Natural killer cell (primary cell): ENCODE measurements around the gene MAGEA12. TPM values are rescaled to one million over a fixed set of nuclear protein-coding genes. Genes with fewer than 3 reads are reported as not detected.
"Not testable (repeated sequence)": the region's sequence is repeated elsewhere in the genome, so short reads cannot be mapped to it uniquely, and the experiment has no call there.

Experiments used
- ATAC-seq, 3 donors: fragments of 150-1000 bp in 2 of 3; fragments of 200-7000 bp in 1 of 3; cut with Tn5 transposase; 1 replicate in 1 of 3; 2 replicates in 2 of 3; pipeline ENCODE4 v1.10.0; 2021; ENCODE audit warnings: mild to moderate bottlenecking in 2 of 3, moderate library complexity in 2 of 3
- DNase-seq, 2 donors: peaks; one replicate each; pipeline versions ENCODE4 v3.0.0 to v3.0.0-alpha.2; 2013 to 2021; ENCODE audit warnings: mixed read lengths in 1 of 2
- H3K27ac ChIP-seq: one replicate; pipeline ENCODE4 v1.5.1; 2013; ENCODE audit warnings: mild to moderate bottlenecking, low read length
- H3K27me3 ChIP-seq: one replicate; pipeline ENCODE4 v1.6.1; 2013; ENCODE audit warnings: low read length; ENCODE audit not compliant: control insufficient read depth, insufficient read depth
- H3K36me3 ChIP-seq: one replicate; pipeline ENCODE4 v1.6.1; 2013; ENCODE audit warnings: low read length; ENCODE audit not compliant: control insufficient read depth, insufficient read depth
- H3K4me1 ChIP-seq: one replicate; pipeline ENCODE4 v1.6.1; 2013; ENCODE audit warnings: low read length; ENCODE audit not compliant: control insufficient read depth, insufficient read depth
- H3K4me3 ChIP-seq: one replicate; pipeline ENCODE4 v1.5.1; 2013; ENCODE audit warnings: low read length
- H3K9me3 ChIP-seq: one replicate; pipeline ENCODE4 v1.6.1; 2013; ENCODE audit warnings: low read length; ENCODE audit not compliant: control insufficient read depth, insufficient read depth
- H3K27ac Mint-ChIP-seq, 2 donors: one replicate each; pipeline ENCODE4 v1.8.0; 2022; ENCODE audit warnings: mild to moderate bottlenecking in 2 of 2, mixed read lengths in 2 of 2, moderate library complexity in 1 of 2
- H3K27me3 Mint-ChIP-seq, 2 donors: one replicate each; pipeline ENCODE4 v1.8.0; 2022; ENCODE audit warnings: low read depth in 2 of 2, mixed read lengths in 2 of 2
- H3K36me3 Mint-ChIP-seq: one replicate; pipeline ENCODE4 v1.8.0; 2022; ENCODE audit warnings: mixed read lengths
- H3K4me1 Mint-ChIP-seq, 2 donors: one replicate each; pipeline ENCODE4 v1.8.0; 2022; ENCODE audit warnings: mixed read lengths in 2 of 2
- H3K4me3 Mint-ChIP-seq: one replicate; pipeline ENCODE4 v1.8.0; 2022; ENCODE audit warnings: mild to moderate bottlenecking, moderate library complexity, mixed read lengths
- H3K9me3 Mint-ChIP-seq, 2 donors: one replicate each; pipeline ENCODE4 v1.8.0; 2022; ENCODE audit warnings: mixed read lengths in 2 of 2
- WGBS: methylation state at CpG from one replicate; pipeline ENCODE4 v1.1.7; 2013; ENCODE audit warnings: missing lambda C conversion rate; ENCODE audit not compliant: insufficient coverage; 5-methylcytosine and 5-hydroxymethylcytosine counted together
- intact Hi-C: fragments of 100-400 bp; cut with micrococcal nuclease; formaldehyde crosslinking; loops from one replicate; pipeline ENCODE4 v1.14.2; 2022
- total RNA-seq, 4 donors: library from RNA; stranded (reverse); fragments of 120-200 nt in 1 of 4; gene quantifications; one replicate each; pipeline versions ENCODE4 v1.2.3 to v1.2.4, GENCODE V29; 2013 to 2022
- TF ChIP-seq, protein P1 (sequence below): fragments of 200-600 bp; IDR thresholded peaks from one replicate; pipeline ENCODE4 v1.8.0; 2022; ENCODE audit warnings: antibody characterized with exemption

Gene MAGEA12
- total RNA-seq, 3 donors from 2014 or later (not counting 1 experiment from before 2014, with no cell fraction given), result not detected

DNA sequence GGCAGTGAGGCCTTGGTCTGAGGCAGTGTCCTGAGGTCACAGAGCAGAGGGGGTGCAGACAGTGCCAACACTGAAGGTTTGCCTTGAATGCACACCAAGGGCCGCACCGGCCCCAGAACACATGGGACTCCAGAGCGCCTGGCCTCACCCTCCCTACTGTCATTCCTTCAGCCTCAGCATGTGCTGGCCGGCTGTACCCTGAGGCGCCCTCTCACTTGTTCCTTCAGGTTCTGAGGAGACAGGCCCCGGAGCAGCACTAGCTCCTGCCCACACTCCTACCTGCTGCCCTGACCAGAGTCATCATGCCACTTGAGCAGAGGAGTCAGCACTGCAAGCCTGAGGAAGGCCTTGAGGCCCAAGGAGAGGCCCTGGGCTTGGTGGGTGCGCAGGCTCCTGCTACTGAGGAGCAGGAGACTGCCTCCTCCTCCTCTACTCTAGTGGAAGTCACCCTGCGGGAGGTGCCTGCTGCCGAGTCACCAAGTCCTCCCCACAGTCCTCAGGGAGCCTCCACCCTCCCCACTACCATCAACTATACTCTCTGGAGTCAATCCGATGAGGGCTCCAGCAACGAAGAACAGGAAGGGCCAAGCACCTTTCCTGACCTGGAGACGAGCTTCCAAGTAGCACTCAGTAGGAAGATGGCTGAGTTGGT, 2.4 kb downstream of the MAGEA12 start:
- TF ChIP-seq, protein P1, sequence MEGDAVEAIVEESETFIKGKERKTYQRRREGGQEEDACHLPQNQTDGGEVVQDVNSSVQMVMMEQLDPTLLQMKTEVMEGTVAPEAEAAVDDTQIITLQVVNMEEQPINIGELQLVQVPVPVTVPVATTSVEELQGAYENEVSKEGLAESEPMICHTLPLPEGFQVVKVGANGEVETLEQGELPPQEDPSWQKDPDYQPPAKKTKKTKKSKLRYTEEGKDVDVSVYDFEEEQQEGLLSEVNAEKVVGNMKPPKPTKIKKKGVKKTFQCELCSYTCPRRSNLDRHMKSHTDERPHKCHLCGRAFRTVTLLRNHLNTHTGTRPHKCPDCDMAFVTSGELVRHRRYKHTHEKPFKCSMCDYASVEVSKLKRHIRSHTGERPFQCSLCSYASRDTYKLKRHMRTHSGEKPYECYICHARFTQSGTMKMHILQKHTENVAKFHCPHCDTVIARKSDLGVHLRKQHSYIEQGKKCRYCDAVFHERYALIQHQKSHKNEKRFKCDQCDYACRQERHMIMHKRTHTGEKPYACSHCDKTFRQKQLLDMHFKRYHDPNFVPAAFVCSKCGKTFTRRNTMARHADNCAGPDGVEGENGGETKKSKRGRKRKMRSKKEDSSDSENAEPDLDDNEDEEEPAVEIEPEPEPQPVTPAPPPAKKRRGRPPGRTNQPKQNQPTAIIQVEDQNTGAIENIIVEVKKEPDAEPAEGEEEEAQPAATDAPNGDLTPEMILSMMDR, result no peak
- no peak overlapping the region for H3K4me3 Mint-ChIP-seq
- DNase-seq (no peak), ATAC-seq (no peak)
- WGBS, result 86% methylated on average over 11 of the region's 12 CpGs
- Histone ChIP-seq H3K27me3 (no peaks in the 10 kb centered on the region), H3K4me3 (no peak overlapping the region), H3K36me3 (no peaks in the 10 kb centered on the region), H3K4me1 (no peaks in the 10 kb centered on the region), H3K9me3 (no peaks in the 10 kb centered on the region), H3K27ac (no peak overlapping the region)
- H3K36me3 Mint-ChIP-seq, result no peaks in the 10 kb centered on the region
- peaks cover 0 to 17% of the 10 kb centered on the region in 2 donors for H3K27me3 Mint-ChIP-seq
- no peak overlapping the region for H3K27ac Mint-ChIP-seq
- H3K9me3 Mint-ChIP-seq, result no peaks in the 10 kb centered on the region
- no peaks in the 10 kb centered on the region for H3K4me1 Mint-ChIP-seq
- intact Hi-C loops, result no loop called here

DNA sequence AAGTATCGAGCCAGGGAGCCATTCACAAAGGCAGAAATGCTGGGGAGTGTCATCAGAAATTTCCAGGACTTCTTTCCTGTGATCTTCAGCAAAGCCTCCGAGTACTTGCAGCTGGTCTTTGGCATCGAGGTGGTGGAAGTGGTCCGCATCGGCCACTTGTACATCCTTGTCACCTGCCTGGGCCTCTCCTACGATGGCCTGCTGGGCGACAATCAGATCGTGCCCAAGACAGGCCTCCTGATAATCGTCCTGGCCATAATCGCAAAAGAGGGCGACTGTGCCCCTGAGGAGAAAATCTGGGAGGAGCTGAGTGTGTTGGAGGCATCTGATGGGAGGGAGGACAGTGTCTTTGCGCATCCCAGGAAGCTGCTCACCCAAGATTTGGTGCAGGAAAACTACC, 3.0 kb downstream of the MAGEA12 start:
- H3K4me3 ChIP-seq, H3K27me3 ChIP-seq, H3K27ac Mint-ChIP-seq, DNase-seq, intact Hi-C loops, H3K27ac ChIP-seq, H3K36me3 Mint-ChIP-seq, H3K4me3 Mint-ChIP-seq, H3K4me1 Mint-ChIP-seq, H3K9me3 Mint-ChIP-seq, H3K36me3 ChIP-seq, H3K9me3 ChIP-seq, ATAC-seq, H3K4me1 ChIP-seq: not testable (repeated sequence)
- 84% methylated on average over 12 of the region's 12 CpGs for WGBS
- H3K27me3 Mint-ChIP-seq, result peaks cover 0 to 12% of the 10 kb centered on the region in 2 donors

DNA sequence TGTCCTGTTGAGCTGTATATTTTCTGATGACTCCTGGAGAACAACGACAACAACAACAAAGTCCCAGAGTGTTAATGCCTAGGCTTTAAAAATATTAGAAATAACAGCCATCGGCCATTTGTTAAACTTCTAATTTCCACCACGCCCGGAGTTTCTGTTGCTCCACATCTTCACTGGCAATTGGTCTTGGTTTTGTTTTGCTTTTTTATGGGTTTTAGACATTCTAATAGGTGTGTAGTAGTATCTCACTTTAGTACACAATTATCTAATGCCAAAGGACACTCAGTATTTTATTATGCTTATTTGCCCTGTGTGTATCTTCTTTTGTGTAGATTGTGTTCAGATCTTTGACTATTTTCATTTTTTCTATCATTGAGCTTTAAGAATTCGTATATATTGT, 5.0 kb downstream of the MAGEA12 start:
- no peaks in the 10 kb centered on the region for H3K27me3 Mint-ChIP-seq
- ATAC-seq (no peak), DNase-seq (no peak)
- no peak overlapping the region for H3K27ac ChIP-seq
- H3K4me1 ChIP-seq, result no peaks in the 10 kb centered on the region
- no peaks in the 10 kb centered on the region for H3K4me1 Mint-ChIP-seq
- no peaks in the 10 kb centered on the region for H3K9me3 Mint-ChIP-seq
- WGBS, result 71% methylated on average over 1 of the region's 5 CpGs
- no peaks in the 10 kb centered on the region for H3K36me3 ChIP-seq
- intact Hi-C loops, result no loop called here
- H3K27me3 ChIP-seq, result no peaks in the 10 kb centered on the region
- TF ChIP-seq, protein P1, result no peak
- H3K36me3 Mint-ChIP-seq, result no peaks in the 10 kb centered on the region
- H3K9me3 ChIP-seq, result no peaks in the 10 kb centered on the region
- H3K27ac Mint-ChIP-seq, result no peak overlapping the region
- no peak overlapping the region for H3K4me3 Mint-ChIP-seq
- H3K4me3 ChIP-seq, result no peak overlapping the region

DNA sequence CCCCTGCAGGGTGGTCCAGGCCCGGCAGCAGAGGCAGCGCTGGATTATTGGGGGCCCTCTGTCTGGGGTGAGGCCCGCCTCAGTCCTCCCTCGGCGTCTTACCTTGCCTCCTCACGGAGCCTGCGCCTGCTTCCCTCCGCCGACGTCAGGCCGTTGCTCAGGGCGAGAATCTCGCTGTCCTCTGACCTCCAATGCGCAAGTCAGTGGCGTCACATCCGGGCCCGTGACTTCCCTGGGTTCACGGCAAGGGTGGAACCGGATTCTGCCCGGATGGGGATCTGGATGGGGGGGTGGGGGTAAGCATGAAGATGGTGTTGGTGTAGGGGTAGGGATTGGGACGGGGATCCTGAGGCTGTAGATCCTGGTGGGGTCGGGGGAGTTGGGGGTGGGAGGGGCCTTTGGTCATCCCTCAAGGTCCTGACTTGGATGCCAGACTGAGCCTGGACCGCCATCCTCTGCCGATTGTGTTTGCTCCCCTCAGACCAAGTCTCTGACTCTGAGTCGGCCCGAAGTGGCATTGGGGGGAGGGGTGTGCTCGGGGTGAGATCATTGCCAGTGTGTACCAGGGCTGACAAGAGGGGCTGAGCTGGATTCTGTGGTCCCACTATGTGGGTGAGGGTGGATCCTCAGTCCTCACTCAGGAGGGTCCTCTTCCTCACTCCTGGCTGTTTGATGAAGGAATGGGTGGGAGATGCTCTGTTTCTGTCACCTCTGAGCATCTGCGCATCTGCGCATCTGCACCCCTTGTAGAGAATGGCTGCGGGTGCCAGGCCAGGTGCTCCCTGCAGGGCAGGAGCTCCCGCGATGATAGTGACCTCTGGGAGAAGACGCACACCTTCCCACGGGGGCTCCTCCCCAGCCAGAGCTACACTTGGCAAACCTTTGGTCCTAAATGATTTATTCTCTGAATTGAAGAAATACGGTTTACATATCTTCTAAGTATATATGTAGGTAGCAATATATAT, 20.4 kb downstream of the MAGEA12 start, which contains the start of gene MAGEA2:
MAGEA2 (minus strand) TSS at position 157 of the 965 bp plus-strand sequence. CDS start 2,479 bp downstream, outside the sequence.
- H3K9me3 ChIP-seq, ATAC-seq, H3K27ac ChIP-seq, H3K4me1 ChIP-seq, H3K9me3 Mint-ChIP-seq, H3K36me3 Mint-ChIP-seq, H3K36me3 ChIP-seq, H3K4me1 Mint-ChIP-seq, intact Hi-C loops, H3K4me3 Mint-ChIP-seq, H3K27me3 ChIP-seq, DNase-seq, H3K4me3 ChIP-seq, H3K27ac Mint-ChIP-seq, H3K27me3 Mint-ChIP-seq: not testable (repeated sequence)
- WGBS, result no CpG with 5 or more reads among the region's 35 CpGs

DNA sequence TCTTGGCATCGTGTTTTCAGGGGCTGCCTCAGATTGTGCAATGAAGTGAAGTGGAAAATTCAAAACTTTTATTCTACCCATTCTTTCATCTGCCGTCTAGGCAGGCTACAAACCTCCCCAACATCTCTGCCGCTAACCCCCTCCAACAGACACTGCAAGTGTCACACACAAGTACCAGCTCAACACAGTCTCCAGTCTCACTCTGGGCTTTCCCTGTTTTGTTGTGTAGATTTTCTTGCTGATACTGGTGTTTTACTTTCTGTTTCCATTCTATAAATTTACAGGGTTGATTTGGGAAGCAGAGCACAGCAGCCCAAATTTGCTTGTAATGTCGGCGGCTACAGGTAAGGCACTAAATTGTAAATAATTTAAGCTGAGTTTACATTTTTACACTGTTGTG, 21.3 kb downstream of the MAGEA12 start:
- WGBS, result no CpG with 5 or more reads among the region's 5 CpGs
- H3K4me1 Mint-ChIP-seq, H3K36me3 Mint-ChIP-seq, H3K36me3 ChIP-seq, H3K27ac Mint-ChIP-seq, H3K4me3 Mint-ChIP-seq, H3K27me3 ChIP-seq, H3K27ac ChIP-seq, H3K4me3 ChIP-seq, H3K27me3 Mint-ChIP-seq, intact Hi-C loops, H3K4me1 ChIP-seq, ATAC-seq, H3K9me3 ChIP-seq, DNase-seq, H3K9me3 Mint-ChIP-seq: not testable (repeated sequence)

DNA sequence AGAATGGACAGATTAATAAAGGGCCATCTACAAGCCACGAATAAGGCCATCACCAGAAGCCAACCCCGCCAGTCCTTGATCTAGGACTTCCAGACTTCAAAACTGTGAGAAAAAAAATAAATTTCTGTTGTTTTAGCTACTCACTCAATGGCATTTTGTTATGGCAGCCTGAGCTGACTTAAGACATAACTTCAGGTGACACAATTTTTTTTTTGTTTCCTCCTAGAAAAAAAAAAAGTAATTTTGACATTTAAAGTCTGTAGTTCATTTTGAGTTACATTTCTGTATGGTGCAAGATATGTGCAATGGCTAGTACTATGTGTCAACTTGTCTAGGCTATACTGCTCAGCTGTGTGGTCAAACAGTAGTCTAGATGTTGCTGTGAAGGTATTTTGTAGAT, 25.4 kb downstream of the MAGEA12 start, which contains the start of gene CSAG3:
CSAG3 (plus strand) TSS at position 301 of the 400 bp plus-strand sequence.
- H3K4me3 ChIP-seq, ATAC-seq, intact Hi-C loops, H3K36me3 Mint-ChIP-seq, H3K4me1 ChIP-seq, H3K27ac ChIP-seq, H3K9me3 Mint-ChIP-seq, H3K4me1 Mint-ChIP-seq, DNase-seq, H3K9me3 ChIP-seq, H3K4me3 Mint-ChIP-seq, H3K36me3 ChIP-seq, H3K27me3 Mint-ChIP-seq, H3K27ac Mint-ChIP-seq, H3K27me3 ChIP-seq: not testable (repeated sequence)
- no CpG with 5 or more reads among the region's 2 CpGs for WGBS
